ENCODE data around the gene PRTG. TPM values are rescaled to one million over a fixed set of nuclear protein-coding genes. Genes with fewer than 3 reads are reported as not detected.

PRTG gene
- total and polyA plus RNA-seq, 2 experiments from 2014 or later: 0.63 to 3.4 TPM

DNA sequence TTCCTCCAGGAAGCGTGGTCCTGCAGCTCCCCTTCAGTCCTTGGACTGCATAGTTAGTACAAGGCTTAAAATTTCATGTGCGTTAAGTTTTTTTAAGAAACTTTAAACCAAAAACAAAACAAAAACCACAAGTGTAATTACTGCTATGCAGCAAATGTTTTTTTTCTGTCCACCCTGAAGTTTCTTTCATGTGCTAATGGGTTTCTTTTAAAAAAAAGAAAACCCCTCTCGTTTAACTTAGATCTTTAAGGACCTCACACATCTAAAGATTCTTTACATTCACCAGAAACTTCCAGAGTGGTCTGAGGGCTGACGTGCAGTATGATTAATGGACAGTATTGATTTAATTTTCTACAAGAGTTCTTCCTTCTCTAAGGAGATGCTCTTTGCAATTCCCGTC, 82.8 kb downstream of the PRTG start:
- H3K4me2 ChIP-seq: peak overlapping the region; percentile 13
- no peaks in the 10 kb centered on the region for H4K20me1 ChIP-seq (replicated peaks; ENCODE audit: insufficient read depth)
- no peak overlapping the region for H3K27ac ChIP-seq (ENCODE audit: low read depth)
- no peaks in the 10 kb centered on the region for H3K9me2 ChIP-seq (ENCODE audit: insufficient read depth)
- H3K27me3 Mint-ChIP-seq (ENCODE audit: insufficient read depth, low read depth, poor library complexity): peaks cover 8% of the 10 kb centered on the region
- H3K4me3 Mint-ChIP-seq: no peak overlapping the region
- H3K9me3 Mint-ChIP-seq: no peaks in the 10 kb centered on the region
- H3K27me3 ChIP-seq (ENCODE audit: insufficient read depth): no peaks in the 10 kb centered on the region
- H3K27ac Mint-ChIP-seq: no peak overlapping the region
- H3K36me3 ChIP-seq (ENCODE audit: insufficient read depth): no peaks in the 10 kb centered on the region
- H2AFZ ChIP-seq: no peak overlapping the region
- ATAC-seq (no peak; the same call in 2 of the 3 replicates), DNase-seq (ENCODE audit: low spot score) (peak; percentile 30)
- H3K4me1 Mint-ChIP-seq: peaks cover 40% of the 10 kb centered on the region
- H3K79me2 ChIP-seq (replicated peaks; ENCODE audit: insufficient read depth): no peaks in the 10 kb centered on the region
- TF ChIP-seq, protein P1, sequence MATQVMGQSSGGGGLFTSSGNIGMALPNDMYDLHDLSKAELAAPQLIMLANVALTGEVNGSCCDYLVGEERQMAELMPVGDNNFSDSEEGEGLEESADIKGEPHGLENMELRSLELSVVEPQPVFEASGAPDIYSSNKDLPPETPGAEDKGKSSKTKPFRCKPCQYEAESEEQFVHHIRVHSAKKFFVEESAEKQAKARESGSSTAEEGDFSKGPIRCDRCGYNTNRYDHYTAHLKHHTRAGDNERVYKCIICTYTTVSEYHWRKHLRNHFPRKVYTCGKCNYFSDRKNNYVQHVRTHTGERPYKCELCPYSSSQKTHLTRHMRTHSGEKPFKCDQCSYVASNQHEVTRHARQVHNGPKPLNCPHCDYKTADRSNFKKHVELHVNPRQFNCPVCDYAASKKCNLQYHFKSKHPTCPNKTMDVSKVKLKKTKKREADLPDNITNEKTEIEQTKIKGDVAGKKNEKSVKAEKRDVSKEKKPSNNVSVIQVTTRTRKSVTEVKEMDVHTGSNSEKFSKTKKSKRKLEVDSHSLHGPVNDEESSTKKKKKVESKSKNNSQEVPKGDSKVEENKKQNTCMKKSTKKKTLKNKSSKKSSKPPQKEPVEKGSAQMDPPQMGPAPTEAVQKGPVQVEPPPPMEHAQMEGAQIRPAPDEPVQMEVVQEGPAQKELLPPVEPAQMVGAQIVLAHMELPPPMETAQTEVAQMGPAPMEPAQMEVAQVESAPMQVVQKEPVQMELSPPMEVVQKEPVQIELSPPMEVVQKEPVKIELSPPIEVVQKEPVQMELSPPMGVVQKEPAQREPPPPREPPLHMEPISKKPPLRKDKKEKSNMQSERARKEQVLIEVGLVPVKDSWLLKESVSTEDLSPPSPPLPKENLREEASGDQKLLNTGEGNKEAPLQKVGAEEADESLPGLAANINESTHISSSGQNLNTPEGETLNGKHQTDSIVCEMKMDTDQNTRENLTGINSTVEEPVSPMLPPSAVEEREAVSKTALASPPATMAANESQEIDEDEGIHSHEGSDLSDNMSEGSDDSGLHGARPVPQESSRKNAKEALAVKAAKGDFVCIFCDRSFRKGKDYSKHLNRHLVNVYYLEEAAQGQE (IDR thresholded peaks at IDR 0.05; ENCODE audit: unreplicated experiment): no peak
- TF ChIP-seq EZH2phosphoT487 (IDR thresholded peaks at IDR 0.05; ENCODE audit: unreplicated experiment) (no peak), ZNF114 (CRISPR knock-in tag; IDR thresholded peaks at IDR 0.05) (no peak), ZNF331 (CRISPR knock-in tag; IDR thresholded peaks at IDR 0.05; ENCODE audit: low read depth) (no peak), JUNB (IDR thresholded peaks at IDR 0.05; ENCODE audit: unreplicated experiment) (no peak), CREB1 (CRISPR knock-in tag; IDR thresholded peaks at IDR 0.05; ENCODE audit: low read depth) (no peak), EZH2 (IDR thresholded peaks at IDR 0.05; ENCODE audit: low read depth, unreplicated experiment) (no peak), STAT1 (IDR thresholded peaks at IDR 0.05; ENCODE audit: unreplicated experiment) (no peak), POLR2AphosphoS5 (IDR thresholded peaks at IDR 0.05; ENCODE audit: low read depth) (no peak), NANOG (IDR thresholded peaks at IDR 0.05; ENCODE audit: borderline replicate concordance) (no peak)
- TF ChIP-seq, protein P2, sequence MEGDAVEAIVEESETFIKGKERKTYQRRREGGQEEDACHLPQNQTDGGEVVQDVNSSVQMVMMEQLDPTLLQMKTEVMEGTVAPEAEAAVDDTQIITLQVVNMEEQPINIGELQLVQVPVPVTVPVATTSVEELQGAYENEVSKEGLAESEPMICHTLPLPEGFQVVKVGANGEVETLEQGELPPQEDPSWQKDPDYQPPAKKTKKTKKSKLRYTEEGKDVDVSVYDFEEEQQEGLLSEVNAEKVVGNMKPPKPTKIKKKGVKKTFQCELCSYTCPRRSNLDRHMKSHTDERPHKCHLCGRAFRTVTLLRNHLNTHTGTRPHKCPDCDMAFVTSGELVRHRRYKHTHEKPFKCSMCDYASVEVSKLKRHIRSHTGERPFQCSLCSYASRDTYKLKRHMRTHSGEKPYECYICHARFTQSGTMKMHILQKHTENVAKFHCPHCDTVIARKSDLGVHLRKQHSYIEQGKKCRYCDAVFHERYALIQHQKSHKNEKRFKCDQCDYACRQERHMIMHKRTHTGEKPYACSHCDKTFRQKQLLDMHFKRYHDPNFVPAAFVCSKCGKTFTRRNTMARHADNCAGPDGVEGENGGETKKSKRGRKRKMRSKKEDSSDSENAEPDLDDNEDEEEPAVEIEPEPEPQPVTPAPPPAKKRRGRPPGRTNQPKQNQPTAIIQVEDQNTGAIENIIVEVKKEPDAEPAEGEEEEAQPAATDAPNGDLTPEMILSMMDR (conservative IDR thresholded peaks at IDR 0.05; ENCODE audit: low read depth in 2 of 2): no peak
- TF ChIP-seq, protein P3, sequence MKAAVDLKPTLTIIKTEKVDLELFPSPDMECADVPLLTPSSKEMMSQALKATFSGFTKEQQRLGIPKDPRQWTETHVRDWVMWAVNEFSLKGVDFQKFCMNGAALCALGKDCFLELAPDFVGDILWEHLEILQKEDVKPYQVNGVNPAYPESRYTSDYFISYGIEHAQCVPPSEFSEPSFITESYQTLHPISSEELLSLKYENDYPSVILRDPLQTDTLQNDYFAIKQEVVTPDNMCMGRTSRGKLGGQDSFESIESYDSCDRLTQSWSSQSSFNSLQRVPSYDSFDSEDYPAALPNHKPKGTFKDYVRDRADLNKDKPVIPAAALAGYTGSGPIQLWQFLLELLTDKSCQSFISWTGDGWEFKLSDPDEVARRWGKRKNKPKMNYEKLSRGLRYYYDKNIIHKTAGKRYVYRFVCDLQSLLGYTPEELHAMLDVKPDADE (IDR thresholded peaks at IDR 0.05): no peak
- TF ChIP-seq, protein P4, sequence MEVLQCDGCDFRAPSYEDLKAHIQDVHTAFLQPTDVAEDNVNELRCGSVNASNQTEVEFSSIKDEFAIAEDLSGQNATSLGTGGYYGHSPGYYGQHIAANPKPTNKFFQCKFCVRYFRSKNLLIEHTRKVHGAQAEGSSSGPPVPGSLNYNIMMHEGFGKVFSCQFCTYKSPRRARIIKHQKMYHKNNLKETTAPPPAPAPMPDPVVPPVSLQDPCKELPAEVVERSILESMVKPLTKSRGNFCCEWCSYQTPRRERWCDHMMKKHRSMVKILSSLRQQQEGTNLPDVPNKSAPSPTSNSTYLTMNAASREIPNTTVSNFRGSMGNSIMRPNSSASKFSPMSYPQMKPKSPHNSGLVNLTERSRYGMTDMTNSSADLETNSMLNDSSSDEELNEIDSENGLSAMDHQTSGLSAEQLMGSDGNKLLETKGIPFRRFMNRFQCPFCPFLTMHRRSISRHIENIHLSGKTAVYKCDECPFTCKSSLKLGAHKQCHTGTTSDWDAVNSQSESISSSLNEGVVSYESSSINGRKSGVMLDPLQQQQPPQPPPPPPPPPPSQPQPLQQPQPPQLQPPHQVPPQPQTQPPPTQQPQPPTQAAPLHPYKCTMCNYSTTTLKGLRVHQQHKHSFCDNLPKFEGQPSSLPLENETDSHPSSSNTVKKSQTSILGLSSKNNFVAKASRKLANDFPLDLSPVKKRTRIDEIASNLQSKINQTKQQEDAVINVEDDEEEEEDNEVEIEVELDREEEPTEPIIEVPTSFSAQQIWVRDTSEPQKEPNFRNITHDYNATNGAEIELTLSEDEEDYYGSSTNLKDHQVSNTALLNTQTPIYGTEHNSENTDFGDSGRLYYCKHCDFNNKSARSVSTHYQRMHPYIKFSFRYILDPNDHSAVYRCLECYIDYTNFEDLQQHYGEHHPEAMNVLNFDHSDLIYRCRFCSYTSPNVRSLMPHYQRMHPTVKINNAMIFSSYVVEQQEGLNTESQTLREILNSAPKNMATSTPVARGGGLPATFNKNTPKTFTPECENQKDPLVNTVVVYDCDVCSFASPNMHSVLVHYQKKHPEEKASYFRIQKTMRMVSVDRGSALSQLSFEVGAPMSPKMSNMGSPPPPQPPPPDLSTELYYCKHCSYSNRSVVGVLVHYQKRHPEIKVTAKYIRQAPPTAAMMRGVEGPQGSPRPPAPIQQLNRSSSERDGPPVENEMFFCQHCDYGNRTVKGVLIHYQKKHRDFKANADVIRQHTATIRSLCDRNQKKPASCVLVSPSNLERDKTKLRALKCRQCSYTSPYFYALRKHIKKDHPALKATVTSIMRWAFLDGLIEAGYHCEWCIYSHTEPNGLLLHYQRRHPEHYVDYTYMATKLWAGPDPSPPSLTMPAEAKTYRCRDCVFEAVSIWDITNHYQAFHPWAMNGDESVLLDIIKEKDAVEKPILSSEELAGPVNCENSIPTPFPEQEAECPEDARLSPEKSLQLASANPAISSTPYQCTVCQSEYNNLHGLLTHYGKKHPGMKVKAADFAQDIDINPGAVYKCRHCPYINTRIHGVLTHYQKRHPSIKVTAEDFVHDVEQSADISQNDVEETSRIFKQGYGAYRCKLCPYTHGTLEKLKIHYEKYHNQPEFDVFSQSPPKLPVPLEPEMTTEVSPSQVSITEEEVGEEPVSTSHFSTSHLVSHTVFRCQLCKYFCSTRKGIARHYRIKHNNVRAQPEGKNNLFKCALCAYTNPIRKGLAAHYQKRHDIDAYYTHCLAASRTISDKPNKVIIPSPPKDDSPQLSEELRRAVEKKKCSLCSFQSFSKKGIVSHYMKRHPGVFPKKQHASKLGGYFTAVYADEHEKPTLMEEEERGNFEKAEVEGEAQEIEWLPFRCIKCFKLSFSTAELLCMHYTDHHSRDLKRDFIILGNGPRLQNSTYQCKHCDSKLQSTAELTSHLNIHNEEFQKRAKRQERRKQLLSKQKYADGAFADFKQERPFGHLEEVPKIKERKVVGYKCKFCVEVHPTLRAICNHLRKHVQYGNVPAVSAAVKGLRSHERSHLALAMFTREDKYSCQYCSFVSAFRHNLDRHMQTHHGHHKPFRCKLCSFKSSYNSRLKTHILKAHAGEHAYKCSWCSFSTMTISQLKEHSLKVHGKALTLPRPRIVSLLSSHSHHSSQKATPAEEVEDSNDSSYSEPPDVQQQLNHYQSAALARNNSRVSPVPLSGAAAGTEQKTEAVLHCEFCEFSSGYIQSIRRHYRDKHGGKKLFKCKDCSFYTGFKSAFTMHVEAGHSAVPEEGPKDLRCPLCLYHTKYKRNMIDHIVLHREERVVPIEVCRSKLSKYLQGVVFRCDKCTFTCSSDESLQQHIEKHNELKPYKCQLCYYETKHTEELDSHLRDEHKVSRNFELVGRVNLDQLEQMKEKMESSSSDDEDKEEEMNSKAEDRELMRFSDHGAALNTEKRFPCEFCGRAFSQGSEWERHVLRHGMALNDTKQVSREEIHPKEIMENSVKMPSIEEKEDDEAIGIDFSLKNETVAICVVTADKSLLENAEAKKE (CRISPR knock-in tag; IDR thresholded peaks at IDR 0.05): no peak
- peaks cover 38% of the 10 kb centered on the region for H3K4me1 ChIP-seq (ENCODE audit: insufficient read depth)
- no peaks in the 10 kb centered on the region for H3F3A ChIP-seq (replicated peaks; ENCODE audit: low read depth)
- no peak overlapping the region for H3K4me3 ChIP-seq
- H3K36me3 Mint-ChIP-seq (ENCODE audit: low read depth): no peaks in the 10 kb centered on the region

Measured in GM23338 (cell line).